Renal cortical epithelial cell (primary cell): ENCODE data around the gene PLPP3. TPM values are rescaled to one million over a fixed set of nuclear protein-coding genes. Genes with fewer than 3 reads are reported as not detected.
A peak's percentile ranks its signal among the peaks of the same experiment; 100 is the strongest.

ENCODE experiments used
- DNase-seq: peaks from one replicate; pipeline ENCODE4 v3.0.0-alpha.2; 2011; ENCODE audit warnings: low read depth
- total RNA-seq: library from RNA; depleted of rRNA; stranded (reverse); fragments of >200 nt; gene quantifications from 2 replicates; pipeline ENCODE4 v1.2.3, GENCODE V29; 2014

Gene PLPP3
- total RNA-seq, 1 donor from 2014 or later = 9.9 TPM

DNA sequence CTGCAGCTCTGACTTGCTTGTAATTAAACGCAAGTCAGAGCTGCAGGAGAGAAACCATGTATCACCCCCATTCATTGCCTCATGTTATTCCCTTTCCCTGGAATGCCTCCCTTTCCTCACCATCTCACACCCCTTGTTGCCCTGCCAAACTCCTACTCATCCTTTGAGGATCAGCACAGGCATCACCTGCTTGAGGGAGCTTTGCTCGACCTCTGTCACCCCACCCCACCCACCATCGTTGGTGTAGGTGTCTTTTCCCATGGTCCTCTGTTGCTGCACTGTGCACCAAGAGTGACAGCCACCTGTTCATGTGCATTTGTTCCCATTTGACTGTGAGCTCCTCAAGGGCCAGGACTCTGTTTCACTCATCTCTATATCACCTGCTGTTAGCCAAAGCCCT, 117.2 kb downstream of the PLPP3 start:
- DNase-seq = no peak

DNA sequence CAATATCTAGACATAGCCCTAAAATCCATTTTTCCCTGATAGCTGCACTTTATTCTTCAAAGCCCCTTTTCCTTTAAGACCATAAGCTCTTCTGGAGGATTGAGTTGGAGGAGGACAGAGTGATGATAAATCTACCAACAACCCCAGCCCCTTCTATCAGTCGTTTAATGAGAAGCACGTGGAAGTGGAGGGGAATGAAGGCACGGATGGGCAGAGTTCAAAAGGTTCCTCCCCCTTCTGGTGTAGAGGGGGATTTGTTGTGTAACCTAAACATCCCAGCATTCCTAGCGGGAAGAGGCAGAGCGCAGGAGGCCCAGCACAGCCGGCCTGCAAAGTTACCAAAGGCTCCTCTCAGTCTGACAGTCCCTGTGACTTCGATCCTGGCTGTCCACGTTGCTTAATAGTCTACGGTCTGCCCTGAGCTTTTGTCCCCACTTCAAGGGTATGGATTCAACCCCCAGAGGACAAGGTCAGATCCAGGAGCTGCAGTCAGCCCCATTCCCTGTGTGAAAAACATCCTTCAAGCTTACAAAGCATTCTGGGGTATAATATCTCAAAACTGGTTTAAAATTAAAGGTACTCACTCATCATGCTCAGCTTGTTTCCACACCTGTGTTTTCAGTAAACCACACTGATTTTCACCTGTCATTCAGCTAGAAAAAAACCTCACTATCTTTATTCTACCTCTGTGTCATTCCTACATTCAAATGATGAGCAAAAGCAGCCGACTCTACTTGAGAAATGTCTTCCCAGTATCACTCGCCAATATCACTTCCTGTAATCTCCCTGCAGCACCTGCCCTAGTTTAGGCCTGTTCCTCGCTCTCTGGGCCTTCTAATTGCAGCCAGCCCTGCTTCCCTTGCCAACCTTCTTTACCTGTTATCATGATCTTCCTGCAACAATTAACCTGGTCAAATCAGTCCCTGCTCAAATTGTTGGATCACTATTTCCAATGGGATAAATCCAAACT, 117.9 kb downstream of the PLPP3 start:
- DNase-seq = no peak

DNA sequence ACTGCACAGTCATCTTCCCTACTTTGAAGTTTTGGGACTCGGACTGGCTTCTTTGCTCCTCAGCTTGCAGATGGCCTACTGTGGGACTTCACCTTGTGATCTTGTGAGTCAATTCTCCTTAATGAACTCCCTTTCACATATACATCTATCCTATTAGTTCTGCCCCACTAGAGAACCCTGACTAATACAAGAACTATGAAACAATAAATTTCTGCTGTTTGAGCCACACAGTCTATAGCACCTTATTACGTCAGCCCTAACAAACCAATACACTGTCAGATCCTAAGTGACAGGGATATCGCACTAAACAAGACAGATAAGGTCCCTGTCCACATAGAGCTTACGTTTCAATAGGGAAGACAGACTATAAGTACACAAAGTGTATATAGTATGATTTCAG, 120.1 kb downstream of the PLPP3 start:
- peak; percentile 46 for DNase-seq

DNA sequence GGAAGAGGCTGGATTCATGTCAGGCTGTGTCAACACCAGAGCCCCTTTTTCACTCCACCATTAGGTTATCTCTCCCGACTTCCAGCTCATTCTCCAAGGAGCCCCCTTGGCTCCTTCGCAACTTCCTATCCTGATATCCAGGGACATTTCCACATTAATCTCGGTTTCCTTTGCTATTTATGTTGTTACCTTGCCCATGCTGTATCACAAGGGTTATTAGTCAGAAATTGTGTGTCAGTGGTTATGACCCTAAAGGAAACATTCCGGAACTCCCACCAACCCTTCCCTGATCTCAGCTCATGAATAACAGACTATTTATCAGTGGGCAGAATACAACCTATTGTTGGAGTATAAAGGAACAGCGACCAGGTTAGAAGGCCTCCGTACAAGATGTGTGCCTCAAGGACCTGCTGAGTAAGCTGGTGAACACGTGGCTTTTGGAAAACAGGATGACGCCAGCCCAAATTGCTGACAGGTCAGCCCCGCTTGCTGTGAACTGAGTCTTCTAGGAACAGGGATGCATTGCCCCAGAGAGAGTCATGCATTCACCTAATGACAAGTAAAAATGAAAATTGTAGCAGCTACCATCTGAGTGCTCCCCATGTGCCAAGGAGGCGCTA, 121.5 kb downstream of the PLPP3 start:
- no peak for DNase-seq

DNA sequence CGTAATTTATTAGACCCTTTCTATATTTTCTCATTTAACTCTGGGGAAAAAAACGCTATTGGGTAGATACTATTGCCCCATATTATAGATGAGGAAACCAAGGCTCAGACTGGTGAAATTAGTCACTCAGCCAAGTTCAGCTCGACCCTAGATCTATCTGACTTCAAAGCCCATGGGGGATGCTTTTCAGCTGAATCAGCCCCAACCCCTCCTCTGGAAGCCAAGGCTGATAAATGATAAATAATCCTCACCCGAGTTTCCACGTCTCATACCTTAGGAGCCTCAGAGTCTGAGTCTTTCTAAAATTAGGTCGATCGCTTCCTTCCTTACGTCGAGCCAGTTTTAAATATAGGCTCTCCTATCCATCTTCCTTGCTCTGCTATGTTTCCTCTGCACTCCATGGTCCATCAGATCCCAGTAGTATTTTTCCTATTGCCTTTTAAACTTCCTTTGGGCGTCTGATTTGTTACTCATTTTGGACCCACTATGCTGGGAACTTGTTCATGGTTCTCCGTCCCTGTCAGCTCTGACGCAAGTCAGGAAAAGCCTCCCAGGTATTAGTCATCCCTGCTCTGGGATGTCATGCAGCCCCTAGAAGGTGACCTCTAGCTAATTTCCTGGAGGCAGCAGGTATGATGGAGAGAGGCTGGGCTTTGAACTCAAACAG, 122.8 kb downstream of the PLPP3 start:
- DNase-seq = peak; percentile 92

DNA sequence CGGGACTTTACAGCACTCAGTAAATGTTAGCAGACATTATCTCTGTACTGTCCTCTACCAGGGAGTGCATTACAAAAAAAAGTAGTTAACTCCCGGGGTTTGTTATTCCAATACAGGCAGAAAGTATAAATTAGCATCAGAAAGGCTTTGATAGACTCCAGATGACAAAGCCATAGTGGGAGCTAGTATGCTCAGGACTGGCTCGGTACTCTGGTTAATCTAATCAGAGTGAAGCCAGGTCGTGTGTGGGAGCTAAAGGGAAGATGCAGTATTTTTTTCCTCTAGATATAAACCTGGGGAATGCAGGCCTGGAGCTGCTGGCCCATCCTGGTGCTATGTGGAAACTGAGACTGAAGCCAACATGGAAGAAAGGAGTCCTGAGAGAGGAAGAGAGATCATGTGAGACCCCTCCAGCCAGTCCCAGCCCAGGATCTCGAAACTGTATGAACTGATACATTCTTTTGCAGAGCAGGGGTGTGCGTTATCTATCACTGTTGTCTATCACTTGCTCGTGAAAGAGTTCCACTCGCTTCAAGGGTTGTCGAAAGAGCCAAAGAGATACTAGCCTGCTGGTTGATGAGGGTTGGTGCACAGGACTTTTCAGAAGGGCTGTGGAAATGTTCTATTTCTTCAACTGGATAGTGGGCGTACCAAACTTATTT, 125.8 kb downstream of the PLPP3 start:
- DNase-seq = no peak

DNA sequence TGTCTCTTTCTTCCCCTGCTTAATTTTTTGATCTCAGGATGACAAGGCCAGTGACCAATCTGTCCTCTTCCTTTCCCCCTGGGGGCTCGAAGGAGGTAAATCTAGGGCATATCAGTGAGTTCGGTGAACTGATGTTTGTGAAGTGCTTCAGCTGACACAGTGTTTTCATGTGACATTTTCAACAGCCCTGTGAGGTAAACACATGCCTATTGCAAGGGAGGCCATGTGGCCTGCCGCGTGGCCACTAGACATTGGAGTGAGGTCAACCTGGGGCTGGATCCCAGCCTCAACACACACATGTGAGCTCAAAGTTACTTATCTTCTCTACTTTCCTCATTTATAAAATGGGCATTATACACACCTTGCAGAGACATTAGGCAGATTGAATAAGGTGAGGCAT, 126.3 kb downstream of the PLPP3 start:
- no peak for DNase-seq

DNA sequence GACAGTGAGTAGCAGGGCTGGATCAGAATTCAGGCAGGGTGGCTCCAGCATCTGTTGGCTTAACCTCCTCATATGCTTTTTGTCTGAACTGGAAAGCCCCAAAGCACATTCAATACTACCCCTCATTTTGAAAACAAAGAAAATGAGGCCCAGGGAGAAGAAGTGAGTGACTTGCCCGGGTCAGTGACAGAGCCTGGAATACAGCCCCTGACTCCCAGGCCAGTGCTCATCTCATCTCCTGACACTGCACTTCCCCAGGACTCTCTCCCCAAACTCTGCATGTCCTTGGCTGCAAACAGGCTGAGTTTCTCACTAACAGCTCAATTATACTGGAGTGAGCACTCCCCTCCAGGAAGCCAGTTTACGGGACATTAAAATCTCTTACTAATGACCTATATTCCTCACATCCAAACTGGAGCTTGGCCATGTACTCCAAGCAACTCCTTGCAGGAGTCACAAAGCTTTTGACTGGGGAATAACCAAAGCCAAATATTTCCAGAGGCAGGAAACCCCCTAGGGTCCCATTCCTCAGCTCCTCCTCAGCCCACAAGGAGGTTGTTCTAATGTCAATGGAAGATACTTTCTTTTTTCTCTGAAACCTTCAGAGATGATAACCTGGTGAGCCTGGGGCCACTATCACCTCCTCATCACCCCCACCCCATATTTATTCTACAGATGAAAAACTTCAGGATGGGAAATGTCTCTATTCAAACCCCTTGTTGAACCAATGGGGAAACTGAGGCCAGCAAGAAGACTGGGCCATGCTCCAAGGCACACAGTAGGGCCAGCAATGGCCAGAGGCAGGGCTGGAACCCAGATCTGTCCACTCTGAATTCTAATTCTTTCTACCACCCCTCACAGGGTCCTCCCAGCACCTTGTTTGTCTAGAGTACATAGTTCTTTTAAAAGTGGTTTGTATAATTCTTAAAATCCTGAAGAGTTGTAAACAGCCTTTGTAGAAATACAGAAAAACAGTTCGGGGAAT, 127.0 kb downstream of the PLPP3 start:
- DNase-seq = peak; percentile 53

DNA sequence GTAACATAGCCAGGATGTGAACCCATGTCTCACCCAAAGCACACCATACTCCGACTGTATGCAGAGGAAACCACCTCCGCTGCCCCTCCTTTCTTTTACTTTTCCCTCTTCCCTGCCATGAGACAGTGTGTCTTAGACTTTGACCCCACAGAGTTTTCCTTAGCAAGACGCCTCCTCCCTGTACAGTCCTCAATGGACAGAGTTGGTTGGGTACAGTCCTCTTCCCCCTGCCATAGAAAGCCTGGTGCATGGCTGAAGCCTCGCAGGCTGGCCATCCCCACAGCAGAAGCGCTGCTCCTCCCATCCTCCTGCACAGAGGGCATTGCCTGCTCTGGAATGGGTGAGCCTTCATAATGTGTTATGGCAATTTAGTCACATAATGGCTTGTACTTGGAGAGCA, 127.9 kb downstream of the PLPP3 start:
- DNase-seq = peak; percentile 40

DNA sequence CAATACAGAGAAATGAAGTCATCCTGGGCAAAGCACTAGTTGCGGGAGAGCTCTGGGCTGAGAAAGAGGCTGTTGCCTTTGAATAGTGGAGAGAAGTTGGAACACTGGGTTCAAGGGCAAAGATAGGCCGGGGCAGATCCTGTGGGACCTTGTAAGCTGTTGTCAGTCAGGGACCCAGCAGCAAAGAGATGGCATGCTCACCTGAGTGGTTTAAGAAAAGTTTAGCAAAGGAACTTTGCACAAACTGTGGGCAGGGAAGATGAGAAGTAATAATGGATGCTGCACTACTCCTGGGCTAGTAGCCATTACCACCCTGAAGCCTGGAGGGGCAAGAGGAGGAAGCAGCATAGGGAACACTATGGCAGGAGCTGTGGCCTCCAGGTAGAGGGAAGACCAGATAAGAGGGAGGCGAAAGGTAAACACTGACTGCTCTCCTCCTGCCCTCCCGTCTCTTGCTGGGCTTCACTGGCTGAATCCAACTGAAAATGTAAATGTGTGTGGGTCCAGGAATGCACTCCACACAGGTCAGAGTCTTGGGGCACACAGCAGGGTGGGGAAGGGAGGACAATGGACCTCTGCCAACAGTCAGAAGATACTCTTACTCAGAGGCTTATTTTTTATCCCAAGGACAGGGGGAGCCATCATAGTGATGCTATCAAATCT, 129.2 kb downstream of the PLPP3 start:
- DNase-seq = peak; percentile 58

DNA sequence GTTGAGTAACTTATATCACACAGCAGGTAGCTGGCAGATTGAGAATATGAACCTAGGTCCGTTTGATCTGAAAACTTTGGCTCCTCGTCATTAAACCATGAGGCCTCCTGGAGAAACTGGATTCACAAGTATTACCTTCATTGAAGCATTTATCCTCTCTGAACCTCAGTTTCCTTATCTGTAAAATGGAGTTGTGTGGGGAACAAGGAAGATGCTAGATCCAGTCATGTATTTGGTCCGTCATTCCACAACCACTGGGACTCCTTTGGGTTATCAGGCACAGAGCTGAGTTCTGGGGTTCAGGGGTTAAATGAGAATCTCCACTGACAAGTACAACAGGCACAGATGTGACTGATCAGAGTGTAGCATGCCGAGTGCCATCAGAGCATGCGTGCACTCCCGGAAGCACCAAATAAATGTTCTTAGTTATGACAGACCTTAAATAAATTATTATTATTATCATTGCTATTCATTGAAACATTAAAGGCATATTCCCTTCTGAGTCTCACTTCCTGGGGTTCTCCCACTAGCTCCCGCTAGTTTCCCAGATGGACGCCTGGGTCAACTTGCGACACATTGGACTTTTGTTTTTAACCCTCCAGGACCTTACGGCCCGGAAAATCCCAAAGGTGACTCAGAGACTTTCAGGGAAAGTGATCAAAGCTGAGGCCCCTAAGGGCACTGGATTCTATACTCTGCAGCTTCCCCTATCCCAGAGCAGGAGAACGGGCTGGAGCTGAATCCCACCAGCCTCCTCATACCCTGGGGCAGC, 130.6 kb downstream of the PLPP3 start:
- DNase-seq = peak; percentile 85

DNA sequence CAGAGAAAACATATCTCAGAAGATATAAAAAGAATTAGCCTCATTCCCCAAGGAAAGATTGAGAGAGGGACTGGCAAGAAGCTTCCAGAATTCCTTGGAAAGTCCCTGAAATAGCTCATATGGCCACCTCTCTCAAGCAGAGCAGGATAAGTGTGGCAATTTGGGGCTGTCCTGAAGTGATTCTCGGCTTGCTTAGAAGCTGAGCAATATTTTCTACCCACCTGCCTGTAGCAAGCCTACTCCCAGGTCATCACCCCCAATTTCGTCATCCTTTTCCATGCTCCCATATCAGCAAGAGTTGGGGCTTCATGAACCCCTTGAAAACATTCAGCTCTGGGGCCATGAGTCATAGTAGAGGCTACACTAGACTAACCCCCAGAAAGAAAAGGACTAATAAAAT, 131.5 kb downstream of the PLPP3 start:
- peak; percentile 34 for DNase-seq

DNA sequence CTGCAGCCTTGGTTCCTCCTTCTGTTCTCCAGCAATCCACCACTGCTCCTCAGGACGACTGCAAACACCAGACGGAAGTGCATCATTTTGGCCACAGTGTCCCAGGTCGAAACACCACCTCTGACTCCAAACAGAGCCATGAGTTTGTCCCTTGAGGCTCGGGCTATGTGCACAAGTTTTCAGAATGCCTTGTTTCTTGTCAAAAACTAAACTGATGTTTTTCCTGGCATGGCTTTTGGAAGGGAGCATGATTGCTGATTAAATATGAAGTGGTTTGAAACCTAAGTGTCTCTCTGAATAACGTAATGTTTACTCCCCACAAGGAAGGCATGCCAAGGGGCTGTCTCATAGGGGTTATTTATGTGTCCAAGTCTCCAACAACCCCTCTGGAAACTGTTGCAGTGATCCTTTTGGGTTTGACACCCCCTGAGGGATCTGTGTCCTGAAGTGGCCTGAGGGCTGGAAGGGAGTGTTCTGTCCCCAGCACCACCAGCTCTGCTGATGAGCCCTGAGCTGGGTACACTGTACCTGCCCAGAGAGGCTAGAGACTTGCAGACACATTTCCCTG, 132.7 kb downstream of the PLPP3 start:
- no peak for DNase-seq

DNA sequence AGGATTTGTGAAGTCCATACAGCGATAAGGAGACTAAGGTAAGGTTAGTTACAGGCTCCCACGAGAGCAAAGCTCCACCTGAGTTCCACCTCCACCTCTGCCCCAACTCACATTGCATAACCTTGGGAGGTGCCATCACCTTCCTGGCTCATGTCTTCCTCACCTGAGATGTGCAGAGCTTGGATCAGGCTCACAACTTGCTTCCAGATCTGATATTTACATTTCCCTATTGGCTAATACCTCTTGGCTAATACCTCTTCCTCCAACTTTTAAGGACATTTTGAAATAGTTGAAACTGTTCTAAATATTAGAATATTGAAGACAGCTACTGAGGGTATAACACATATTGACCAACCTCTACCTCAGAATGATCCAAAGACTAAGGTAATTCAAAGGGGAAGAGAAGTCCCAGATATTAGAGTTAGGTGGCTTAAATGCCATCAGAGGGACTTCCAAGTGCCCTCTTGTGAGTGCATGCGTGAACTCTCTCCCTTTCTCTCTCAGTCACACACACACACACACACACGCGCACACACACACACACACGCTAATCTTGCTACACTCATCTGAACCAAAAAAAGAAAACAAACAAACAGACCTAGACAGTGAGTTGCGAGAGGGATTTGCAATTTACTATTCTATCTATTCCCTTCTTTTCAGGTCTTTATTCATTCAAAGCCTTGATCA, 134.3 kb downstream of the PLPP3 start:
- DNase-seq = no peak
